KMS-11 (cell line): Measurements from ENCODE around the gene MOG.
"Not testable (repeated sequence)": the region's sequence is repeated elsewhere in the genome, so short reads cannot be mapped to it uniquely, and the experiment has no call there.

ENCODE experiments used
- H2AFZ ChIP-seq: fragments of 200-600 bp; sonication (generic); 2 replicates; pipeline ENCODE4 v1.6.1; 2016; ENCODE audit warnings: antibody characterized with exemption, mixed run types, low read depth
- H3K27ac ChIP-seq: fragments of 200-600 bp; sonication (generic); 2 replicates; pipeline ENCODE4 v1.6.1; 2016; ENCODE audit warnings: mild to moderate bottlenecking, mixed run types
- H3K27me3 ChIP-seq: fragments of 200-600 bp; sonication (generic); 2 replicates; pipeline ENCODE4 v1.6.1; 2017; ENCODE audit warnings: mild to moderate bottlenecking, low read depth, mixed run types, moderate library complexity; ENCODE audit not compliant: insufficient read depth
- H3K36me3 ChIP-seq: fragments of 200-600 bp; sonication (generic); 2 replicates; pipeline ENCODE4 v1.6.1; 2017; ENCODE audit warnings: mild to moderate bottlenecking, mixed run types; ENCODE audit not compliant: insufficient read depth
- H3K4me1 ChIP-seq: fragments of 200-600 bp; sonication (generic); 2 replicates; pipeline ENCODE4 v1.6.1; 2016; ENCODE audit warnings: mild to moderate bottlenecking, low read depth, mixed run types; ENCODE audit not compliant: poor library complexity, severe bottlenecking
- H3K4me2 ChIP-seq: fragments of 200-600 bp; sonication (generic); 2 replicates; pipeline ENCODE4 v1.7.0; 2016; ENCODE audit warnings: mild to moderate bottlenecking, mixed run types
- H3K4me3 ChIP-seq: fragments of 200-600 bp; sonication (generic); IDR thresholded peaks from 2 replicates; pipeline ENCODE4 v1.6.1; 2017; ENCODE audit warnings: low read depth, low read length, mixed read lengths; ENCODE audit not compliant: insufficient read depth
- H3K79me2 ChIP-seq: fragments of 200-600 bp; sonication (generic); 2 replicates; pipeline ENCODE4 v1.6.1; 2016; ENCODE audit warnings: low read depth, mixed run types; ENCODE audit not compliant: insufficient read depth
- H3K9ac ChIP-seq: fragments of 200-600 bp; sonication (generic); 2 replicates; pipeline ENCODE4 v1.6.1; 2016; ENCODE audit warnings: mild to moderate bottlenecking, mixed run types
- H4K20me1 ChIP-seq: fragments of 200-600 bp; sonication (generic); 2 replicates; pipeline ENCODE4 v1.6.1; 2016; ENCODE audit warnings: mild to moderate bottlenecking, mixed run types; ENCODE audit not compliant: insufficient read depth
- TF ChIP-seq, protein P1 (sequence below): fragments of 200-600 bp; sonication (generic); conservative IDR thresholded peaks from 2 replicates; pipeline ENCODE4 v1.6.1; 2017; ENCODE audit warnings: low read depth, mild to moderate bottlenecking, antibody characterized with exemption, low read length, moderate library complexity, mixed read lengths

Gene MOG

DNA sequence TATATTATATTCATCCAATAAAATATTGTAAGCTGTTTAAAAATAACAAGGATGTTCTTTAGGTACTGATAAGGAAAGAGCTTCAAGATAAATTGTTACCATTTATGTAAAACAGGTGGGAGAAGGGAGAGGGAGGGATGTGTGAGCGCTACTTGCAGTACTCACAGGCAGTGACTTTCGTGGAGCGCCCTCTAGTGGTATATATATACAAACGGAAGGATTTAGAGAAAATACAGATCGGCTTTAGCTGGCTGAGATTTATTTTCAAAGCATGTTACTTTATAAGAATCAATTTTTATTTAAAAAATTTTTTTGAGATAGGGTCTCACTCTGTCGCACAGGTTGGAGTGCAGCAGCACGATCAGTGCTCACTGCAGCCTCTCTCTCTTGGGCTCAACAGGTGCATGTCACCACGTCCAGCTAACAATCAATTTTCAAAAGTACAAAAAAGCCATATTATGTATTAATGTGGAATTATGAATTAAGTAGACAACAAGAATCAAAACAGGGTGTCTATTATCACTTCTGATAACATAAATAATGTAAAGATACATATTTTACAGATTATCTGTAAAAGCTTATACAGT lies 3.3 kb upstream of the MOG start:
- Histone ChIP-seq H3K27ac (no peak overlapping the region), H3K9ac (no peak overlapping the region), H3K4me1 (peaks cover 35% of the 10 kb centered on the region), H3K27me3 (no peaks in the 10 kb centered on the region), H3K36me3 (no peaks in the 10 kb centered on the region), H3K79me2 (no peaks in the 10 kb centered on the region), H3K4me3 (no peak overlapping the region), H2AFZ (no peak overlapping the region), H4K20me1 (no peaks in the 10 kb centered on the region), H3K4me2 (peak overlapping the region; percentile 29; the same call in 1 of the 2 replicates)
- TF ChIP-seq, protein P1, sequence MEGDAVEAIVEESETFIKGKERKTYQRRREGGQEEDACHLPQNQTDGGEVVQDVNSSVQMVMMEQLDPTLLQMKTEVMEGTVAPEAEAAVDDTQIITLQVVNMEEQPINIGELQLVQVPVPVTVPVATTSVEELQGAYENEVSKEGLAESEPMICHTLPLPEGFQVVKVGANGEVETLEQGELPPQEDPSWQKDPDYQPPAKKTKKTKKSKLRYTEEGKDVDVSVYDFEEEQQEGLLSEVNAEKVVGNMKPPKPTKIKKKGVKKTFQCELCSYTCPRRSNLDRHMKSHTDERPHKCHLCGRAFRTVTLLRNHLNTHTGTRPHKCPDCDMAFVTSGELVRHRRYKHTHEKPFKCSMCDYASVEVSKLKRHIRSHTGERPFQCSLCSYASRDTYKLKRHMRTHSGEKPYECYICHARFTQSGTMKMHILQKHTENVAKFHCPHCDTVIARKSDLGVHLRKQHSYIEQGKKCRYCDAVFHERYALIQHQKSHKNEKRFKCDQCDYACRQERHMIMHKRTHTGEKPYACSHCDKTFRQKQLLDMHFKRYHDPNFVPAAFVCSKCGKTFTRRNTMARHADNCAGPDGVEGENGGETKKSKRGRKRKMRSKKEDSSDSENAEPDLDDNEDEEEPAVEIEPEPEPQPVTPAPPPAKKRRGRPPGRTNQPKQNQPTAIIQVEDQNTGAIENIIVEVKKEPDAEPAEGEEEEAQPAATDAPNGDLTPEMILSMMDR, result peak; percentile 81

DNA sequence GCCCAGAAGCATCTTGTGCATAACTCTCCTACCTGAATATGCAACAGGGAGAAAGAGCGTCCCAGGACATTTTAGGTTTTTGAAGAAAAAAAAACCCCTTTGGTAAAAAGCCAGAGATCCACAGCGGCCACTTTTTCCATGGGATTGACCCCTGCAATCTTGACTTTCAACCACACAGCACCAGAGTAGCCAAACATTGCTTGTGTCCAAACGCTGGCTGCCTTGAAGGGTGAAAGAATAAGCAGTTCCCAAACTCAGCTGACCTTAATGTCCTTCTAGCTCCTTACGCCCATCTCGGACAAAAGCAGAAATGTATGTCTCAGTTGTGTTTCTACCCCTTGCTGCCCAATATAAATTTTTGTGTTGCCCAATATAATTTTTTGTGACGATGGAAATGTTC lies 1.2 kb upstream of the MOG start:
- Histone ChIP-seq H3K36me3 (no peaks in the 10 kb centered on the region), H4K20me1 (no peaks in the 10 kb centered on the region), H2AFZ (no peak overlapping the region), H3K4me3 (no peak overlapping the region), H3K27me3 (no peaks in the 10 kb centered on the region), H3K4me1 (peaks cover 32% of the 10 kb centered on the region), H3K9ac (no peak overlapping the region), H3K79me2 (no peaks in the 10 kb centered on the region), H3K4me2 (peak overlapping the region; percentile 46; the same call in 1 of the 2 replicates), H3K27ac (no peak overlapping the region)
- TF ChIP-seq, protein P1, result no peak

DNA sequence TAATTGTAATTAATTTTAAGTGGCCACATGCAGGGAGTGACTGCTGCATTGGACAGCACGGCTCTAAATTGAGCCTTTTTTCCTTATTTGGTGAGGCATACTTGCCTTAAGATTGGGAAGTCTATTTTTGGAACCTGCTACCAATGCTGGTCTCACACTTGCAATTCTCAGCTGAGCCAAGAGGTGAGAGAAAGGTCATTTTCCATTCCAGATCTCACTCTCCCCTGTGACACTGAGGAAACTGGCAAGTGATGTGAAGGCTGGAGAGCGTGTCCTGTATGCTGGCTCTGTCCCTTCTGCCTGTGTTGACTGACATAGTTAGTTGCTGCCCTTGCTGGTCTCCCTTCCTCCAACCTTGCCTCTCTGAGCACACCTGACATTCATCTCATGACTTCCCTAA lies 735 bp upstream of the MOG start:
- Histone ChIP-seq H3K4me1 (peaks cover 30% of the 10 kb centered on the region), H4K20me1 (no peaks in the 10 kb centered on the region), H3K36me3 (no peaks in the 10 kb centered on the region), H3K4me3 (no peak overlapping the region), H2AFZ (no peak overlapping the region), H3K4me2 (peak overlapping the region; percentile 46), H3K9ac (no peak overlapping the region), H3K27ac (no peak overlapping the region), H3K79me2 (no peaks in the 10 kb centered on the region), H3K27me3 (no peaks in the 10 kb centered on the region)
- TF ChIP-seq, protein P1, result no peak

DNA sequence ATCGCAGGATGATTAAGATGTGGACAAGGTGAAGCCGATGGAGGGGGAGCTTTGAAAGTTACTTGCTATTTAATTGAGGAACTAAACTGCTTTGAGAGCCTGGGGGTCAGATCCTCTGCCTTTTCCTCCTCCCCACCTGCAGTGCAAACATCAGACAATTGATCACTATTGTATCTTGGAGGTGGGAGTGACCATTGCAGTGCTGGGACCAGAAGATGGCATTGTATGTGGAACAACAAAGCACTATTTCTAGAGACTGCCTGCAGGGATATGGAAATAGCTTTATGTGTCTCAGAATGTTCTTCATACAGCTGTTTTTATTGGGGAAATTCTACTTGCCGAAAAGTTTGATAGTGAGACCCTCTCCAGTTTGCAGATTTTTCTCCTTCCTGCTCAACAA lies 4.2 kb downstream of the MOG start:
- Histone ChIP-seq H4K20me1 (no peaks in the 10 kb centered on the region), H3K4me2 (no peak overlapping the region), H3K4me3 (no peak overlapping the region), H3K4me1 (peaks cover 8% of the 10 kb centered on the region), H3K27ac (no peak overlapping the region), H3K9ac (no peak overlapping the region), H2AFZ (no peak overlapping the region), H3K27me3 (no peaks in the 10 kb centered on the region), H3K36me3 (no peaks in the 10 kb centered on the region), H3K79me2 (no peaks in the 10 kb centered on the region)
- TF ChIP-seq, protein P1, result no peak

DNA sequence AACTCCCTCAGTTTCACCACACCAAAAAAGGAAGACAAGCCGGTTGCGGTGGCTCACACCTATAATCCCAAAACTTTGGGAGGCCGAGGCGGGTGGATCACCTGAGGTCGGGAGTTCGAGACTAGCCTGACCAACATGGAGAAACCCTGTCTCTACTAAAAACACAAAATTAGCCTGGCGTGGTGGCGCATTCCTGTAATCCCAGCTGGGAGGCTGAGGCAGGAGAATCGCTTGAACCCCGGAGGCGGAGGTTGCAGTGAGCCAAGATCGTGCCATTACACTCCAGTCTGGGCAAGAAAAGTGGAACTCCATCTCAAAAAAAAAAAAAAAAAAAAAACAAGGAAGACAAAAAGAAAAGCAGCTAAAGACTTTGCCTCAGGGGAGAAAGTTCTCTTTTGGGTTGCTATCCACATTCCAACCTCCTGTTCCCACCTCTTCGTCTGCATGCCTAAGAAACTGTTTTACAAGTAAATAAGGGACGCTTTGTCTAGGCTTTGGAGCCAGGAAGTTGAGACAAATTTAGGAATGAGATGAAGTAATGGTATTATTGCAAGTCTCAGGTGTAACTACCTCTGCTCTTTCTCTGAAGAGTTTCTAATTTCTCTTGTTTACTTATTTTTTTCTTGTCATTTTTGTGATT lies 4.7 kb downstream of the MOG start:
- H3K79me2 ChIP-seq, H2AFZ ChIP-seq, H3K36me3 ChIP-seq, H3K27ac ChIP-seq, H3K4me2 ChIP-seq, H4K20me1 ChIP-seq, H3K9ac ChIP-seq, H3K27me3 ChIP-seq, H3K4me3 ChIP-seq, H3K4me1 ChIP-seq: not testable (repeated sequence)
